GM12891 (cell line): ENCODE results near the gene FARP2.

Experiments used
- PAX5 ChIP-seq: IDR thresholded peaks from 2 replicates; pipeline ENCODE4 v1.6.1; 2011; ENCODE audit warnings: low read length, moderate library complexity, mild to moderate bottlenecking; ENCODE audit not compliant: insufficient read depth, severe bottlenecking
- POLR2A ChIP-seq: IDR thresholded peaks from 2 replicates; pipeline ENCODE4 v1.6.1; 2011; ENCODE audit warnings: low read depth, low read length, control low read depth
- TAF1 ChIP-seq: IDR thresholded peaks from 2 replicates; pipeline ENCODE4 v1.6.1; 2011; ENCODE audit warnings: low read depth, low read length, control low read depth

DNA sequence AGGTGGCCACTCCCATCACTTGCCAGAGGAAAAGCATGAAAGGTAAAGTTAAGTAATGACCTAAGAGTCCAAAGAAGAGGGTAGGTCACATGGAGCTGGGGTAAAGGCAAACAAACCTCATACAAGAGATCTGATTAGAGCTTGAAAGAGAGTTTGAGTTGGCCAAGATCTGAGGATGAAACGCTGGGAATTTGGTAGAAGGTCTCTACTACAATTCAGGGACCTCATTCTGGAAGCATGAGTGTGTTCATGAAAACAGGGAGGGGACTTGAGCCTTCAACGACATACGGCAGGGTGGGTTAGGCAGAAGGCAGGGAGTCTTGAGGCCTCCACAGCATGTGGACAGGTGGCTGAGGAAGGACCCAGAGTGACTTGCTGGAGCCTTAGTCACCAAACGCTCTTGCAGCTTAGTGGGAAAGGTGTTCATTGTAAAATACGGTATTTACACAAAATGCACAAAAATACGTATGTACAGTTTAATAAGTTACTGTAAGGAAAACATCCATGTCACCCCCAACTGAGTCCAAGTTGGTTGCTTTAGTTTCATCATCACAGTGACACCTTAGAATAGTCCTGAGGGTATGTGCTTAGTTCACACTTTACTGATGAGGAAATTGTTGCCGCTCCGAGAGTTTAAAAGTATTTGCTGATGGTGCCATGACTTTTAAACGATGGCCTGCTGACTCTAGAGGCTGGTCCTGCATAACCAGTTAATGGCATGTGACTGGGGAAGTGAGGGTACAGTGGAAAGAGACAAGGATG is 5.0 kb upstream of the FARP2 start:
- TF ChIP-seq TAF1 (no peak), POLR2A (no peak), PAX5 (no peak)
